PFSK-1 (cell line): ENCODE results near the gene CCDC102A.

Source experiments
- FOXP2 ChIP-seq: optimal IDR thresholded peaks from 2 replicates; pipeline ENCODE3; 2011; ENCODE audit warnings: borderline replicate concordance, control low read depth, inconsistent platforms; ENCODE audit not compliant: insufficient read depth; ENCODE audit errors: extremely low read length, extremely low read depth
- POLR2AphosphoS5 ChIP-seq: IDR thresholded peaks from 2 replicates; pipeline ENCODE4 v1.6.1; 2012; ENCODE audit warnings: low read depth, mild to moderate bottlenecking, control low read depth, low read length, moderate library complexity
- SIN3A ChIP-seq: IDR thresholded peaks from 2 replicates; pipeline ENCODE4 v1.6.1; 2012; ENCODE audit warnings: mild to moderate bottlenecking, low read length, moderate library complexity, borderline replicate concordance; ENCODE audit not compliant: insufficient read depth
- TAF1 ChIP-seq: IDR thresholded peaks from 2 replicates; pipeline ENCODE4 v1.6.1; 2012; ENCODE audit warnings: low read length, control low read depth, borderline replicate concordance; ENCODE audit not compliant: insufficient read depth
- TF ChIP-seq, protein P1 (sequence below), 2 experiments: IDR thresholded peaks; 2 replicates each; pipeline versions ENCODE4 v1.6.1 to v1.8.0; 2011 to 2012; ENCODE audit warnings: low read depth in 2 of 2, low read length in 2 of 2, control low read depth in 1 of 2, inconsistent platforms in 1 of 2, mild to moderate bottlenecking in 1 of 2, moderate library complexity in 1 of 2; ENCODE audit not compliant: insufficient read depth in 1 of 2

The CCDC102A gene

DNA sequence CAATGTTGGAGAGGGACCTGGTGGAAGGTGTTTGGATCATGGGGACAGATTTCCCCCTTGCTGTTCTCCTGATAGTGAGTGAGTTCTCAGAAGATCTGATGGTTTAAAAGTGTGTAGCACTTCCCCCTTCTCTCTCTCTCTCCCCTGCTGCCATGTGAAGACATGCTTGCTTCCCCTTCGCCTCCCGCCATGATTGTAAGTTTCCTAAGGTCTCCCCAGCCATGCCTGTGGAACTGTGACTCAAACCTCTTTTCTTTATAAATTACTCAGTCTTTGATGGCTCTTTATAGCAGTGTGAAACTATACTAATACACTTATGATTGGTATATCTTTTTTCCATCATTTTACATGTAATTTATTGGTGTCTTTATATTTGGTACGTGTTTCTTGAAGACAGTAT, 19.5 kb upstream of the CCDC102A start:
- TF ChIP-seq, protein P1, sequence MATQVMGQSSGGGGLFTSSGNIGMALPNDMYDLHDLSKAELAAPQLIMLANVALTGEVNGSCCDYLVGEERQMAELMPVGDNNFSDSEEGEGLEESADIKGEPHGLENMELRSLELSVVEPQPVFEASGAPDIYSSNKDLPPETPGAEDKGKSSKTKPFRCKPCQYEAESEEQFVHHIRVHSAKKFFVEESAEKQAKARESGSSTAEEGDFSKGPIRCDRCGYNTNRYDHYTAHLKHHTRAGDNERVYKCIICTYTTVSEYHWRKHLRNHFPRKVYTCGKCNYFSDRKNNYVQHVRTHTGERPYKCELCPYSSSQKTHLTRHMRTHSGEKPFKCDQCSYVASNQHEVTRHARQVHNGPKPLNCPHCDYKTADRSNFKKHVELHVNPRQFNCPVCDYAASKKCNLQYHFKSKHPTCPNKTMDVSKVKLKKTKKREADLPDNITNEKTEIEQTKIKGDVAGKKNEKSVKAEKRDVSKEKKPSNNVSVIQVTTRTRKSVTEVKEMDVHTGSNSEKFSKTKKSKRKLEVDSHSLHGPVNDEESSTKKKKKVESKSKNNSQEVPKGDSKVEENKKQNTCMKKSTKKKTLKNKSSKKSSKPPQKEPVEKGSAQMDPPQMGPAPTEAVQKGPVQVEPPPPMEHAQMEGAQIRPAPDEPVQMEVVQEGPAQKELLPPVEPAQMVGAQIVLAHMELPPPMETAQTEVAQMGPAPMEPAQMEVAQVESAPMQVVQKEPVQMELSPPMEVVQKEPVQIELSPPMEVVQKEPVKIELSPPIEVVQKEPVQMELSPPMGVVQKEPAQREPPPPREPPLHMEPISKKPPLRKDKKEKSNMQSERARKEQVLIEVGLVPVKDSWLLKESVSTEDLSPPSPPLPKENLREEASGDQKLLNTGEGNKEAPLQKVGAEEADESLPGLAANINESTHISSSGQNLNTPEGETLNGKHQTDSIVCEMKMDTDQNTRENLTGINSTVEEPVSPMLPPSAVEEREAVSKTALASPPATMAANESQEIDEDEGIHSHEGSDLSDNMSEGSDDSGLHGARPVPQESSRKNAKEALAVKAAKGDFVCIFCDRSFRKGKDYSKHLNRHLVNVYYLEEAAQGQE (IDR thresholded peaks at IDR 0.05; ENCODE audit: insufficient read depth in 1 of 2, low read depth in 2 of 2, low read length in 2 of 2): no peak
- no peak for TF ChIP-seq FOXP2
- TF ChIP-seq POLR2AphosphoS5: no peak
- no peak for TF ChIP-seq SIN3A
- TF ChIP-seq TAF1: no peak

DNA sequence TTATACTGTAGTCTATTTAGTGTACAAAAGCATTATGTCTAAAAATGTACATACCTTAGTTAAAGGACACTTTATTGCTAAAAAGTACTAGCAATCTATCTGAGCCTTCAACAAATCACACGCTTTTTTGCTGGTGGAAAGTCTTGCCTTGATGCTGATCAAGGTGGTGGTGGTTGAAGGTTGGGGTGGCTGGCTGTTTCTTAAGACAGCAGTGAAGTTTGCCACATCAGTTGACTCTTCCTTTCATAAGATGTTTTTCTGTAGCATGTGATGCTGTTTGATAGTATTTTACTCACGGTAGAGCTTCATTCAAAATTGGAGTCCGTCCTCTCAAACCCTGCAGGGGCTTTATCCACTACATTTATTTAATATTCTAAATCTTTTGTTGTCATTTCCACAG, 14.7 kb upstream of the CCDC102A start:
- TF ChIP-seq FOXP2 (no peak), SIN3A (no peak), POLR2AphosphoS5 (no peak), TAF1 (no peak)
- TF ChIP-seq, protein P1 (IDR thresholded peaks at IDR 0.05; ENCODE audit: insufficient read depth in 1 of 2, low read depth in 2 of 2, low read length in 2 of 2): no peak

DNA sequence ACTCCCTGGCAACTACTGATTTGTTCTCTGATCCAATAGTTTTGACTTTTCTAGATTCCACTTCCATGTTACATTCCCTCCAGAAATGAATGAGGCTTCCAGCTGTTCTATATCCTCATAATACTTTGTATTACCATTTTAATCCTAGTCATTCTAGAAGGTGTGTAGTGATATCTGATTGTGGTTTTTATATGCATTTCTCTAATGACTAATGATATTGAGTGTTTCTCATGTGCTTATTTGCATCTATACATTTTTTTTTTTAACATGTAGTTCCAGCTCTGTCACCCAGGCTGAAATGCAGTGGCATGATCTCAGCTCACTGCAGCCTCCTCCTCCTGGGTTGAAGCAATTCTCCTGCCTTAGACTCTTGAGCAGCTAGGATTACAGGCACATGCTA, 13.4 kb upstream of the CCDC102A start:
- TF ChIP-seq TAF1: no peak
- no peak for TF ChIP-seq SIN3A
- TF ChIP-seq, protein P1 (IDR thresholded peaks at IDR 0.05; ENCODE audit: insufficient read depth in 1 of 2, low read depth in 2 of 2, low read length in 2 of 2): no peak
- TF ChIP-seq FOXP2: no peak

DNA sequence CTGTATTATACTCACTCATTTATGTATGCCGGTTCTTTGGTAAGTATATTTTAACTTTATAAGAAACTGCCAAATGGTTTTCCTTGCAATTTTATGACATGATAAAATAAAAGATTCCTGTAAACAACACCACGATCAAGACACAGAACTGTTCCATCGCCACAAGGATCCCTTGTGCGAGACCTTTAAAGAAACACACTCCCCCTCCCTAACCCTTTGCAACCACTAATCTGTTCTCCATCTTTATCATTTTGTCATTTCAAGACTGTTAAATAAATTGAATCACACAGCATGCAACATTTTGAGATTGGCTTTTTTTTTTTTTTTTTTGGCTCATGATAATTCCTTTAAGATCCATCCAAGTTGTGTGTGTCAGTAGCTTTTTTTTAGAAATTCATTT, 12.0 kb upstream of the CCDC102A start:
- TF ChIP-seq TAF1 (no peak), POLR2AphosphoS5 (no peak), FOXP2 (no peak), SIN3A (no peak)
- TF ChIP-seq, protein P1 (IDR thresholded peaks at IDR 0.05; ENCODE audit: insufficient read depth in 1 of 2, low read depth in 2 of 2, low read length in 2 of 2): no peak

DNA sequence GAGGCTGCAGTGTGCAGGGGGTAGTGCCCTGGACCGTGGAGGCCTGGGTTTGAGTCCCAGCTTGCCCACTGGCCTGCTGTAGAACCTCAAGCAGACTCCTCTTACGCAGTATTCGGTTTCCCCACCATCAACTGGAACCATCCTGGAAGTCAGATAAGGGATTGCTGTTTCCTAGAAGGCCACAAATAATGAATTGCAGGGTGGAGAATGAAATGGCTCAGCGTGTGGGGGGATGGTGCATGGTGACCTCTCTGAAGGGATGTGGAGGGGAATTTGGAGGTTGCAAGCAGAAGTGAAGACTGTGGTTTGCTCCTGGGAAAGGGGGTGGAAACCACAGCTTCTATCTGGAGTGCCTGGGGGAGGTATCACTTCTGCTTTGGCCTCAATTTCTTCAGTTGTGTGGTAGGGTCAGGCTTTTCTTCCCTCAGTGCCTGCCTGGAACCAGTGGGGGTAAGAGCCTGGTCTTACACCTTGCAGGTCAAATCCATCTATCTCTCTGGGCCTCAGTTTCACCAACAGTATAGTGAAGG, 7.8 kb upstream of the CCDC102A start:
- no peak for TF ChIP-seq TAF1
